GM18498 (cell line): Measurements from ENCODE around the gene ZXDA.
A peak's percentile ranks its signal among the peaks of the same experiment; 100 is the strongest.

Experiments
- ATAC-seq: cut with Tn5 transposase; IDR thresholded peaks from one replicate; pipeline ENCODE4 v1.9.1; 2021; ENCODE audit warnings: mild to moderate bottlenecking, moderate library complexity; ENCODE audit not compliant: unreplicated experiment

The ZXDA gene, protein sequence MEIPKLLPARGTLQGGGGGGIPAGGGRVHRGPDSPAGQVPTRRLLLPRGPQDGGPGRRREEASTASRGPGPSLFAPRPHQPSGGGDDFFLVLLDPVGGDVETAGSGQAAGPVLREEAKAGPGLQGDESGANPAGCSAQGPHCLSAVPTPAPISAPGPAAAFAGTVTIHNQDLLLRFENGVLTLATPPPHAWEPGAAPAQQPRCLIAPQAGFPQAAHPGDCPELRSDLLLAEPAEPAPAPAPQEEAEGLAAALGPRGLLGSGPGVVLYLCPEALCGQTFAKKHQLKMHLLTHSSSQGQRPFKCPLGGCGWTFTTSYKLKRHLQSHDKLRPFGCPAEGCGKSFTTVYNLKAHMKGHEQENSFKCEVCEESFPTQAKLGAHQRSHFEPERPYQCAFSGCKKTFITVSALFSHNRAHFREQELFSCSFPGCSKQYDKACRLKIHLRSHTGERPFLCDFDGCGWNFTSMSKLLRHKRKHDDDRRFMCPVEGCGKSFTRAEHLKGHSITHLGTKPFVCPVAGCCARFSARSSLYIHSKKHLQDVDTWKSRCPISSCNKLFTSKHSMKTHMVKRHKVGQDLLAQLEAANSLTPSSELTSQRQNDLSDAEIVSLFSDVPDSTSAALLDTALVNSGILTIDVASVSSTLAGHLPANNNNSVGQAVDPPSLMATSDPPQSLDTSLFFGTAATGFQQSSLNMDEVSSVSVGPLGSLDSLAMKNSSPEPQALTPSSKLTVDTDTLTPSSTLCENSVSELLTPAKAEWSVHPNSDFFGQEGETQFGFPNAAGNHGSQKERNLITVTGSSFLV

DNA sequence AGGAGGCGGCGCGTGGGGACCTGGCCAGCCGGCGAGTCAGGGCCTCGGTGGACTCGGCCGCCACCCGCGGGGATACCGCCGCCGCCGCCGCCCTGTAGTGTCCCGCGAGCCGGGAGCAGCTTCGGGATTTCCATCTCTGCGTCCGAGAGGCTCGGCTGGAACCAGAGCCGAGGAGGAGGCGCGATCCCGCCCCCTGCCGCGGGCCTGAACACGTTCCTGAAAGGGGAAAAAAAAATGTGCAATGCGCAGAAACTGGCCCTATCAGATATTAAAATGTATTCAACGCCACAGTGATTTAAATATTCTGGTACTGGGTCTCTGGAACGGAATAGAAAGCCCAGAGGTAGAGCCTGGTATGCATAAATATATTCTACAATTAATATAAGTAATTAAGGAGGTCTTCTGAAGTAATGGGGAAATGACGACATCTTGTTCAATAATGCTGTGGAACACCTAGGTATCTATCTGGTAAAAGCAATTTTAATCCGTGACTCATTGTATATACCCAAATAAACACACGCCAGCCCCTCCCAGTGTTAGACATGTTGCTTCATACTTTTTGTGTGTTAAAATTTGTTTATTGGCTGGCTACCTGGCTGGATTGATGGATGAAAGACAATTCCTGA is at the start of gene ZXDA:
Gene ZXDA (minus strand): TSS at position 172 of the 626 bp plus-strand sequence. CDS start 38 bp downstream, at position 134.
- ATAC-seq, result peak; percentile 75

DNA sequence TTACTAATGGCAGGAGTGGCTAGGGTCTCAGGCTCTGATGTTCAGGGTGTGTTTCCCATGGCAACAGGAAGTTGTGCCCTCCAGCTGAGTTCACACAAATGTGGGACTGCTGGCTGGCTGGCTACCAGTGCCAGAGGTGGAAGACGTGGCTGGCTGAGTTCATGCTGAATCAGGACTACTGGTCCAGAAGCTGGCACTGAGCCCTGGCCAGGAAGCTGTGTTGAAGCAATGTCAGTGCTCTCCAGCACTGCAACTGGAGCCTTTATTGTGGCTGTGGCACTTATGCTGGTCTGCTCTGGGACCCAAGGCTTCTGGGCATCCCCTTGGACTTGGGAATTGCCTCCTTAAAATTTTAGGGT is 42.0 kb upstream of the ZXDA start:
- ATAC-seq, result no peak

DNA sequence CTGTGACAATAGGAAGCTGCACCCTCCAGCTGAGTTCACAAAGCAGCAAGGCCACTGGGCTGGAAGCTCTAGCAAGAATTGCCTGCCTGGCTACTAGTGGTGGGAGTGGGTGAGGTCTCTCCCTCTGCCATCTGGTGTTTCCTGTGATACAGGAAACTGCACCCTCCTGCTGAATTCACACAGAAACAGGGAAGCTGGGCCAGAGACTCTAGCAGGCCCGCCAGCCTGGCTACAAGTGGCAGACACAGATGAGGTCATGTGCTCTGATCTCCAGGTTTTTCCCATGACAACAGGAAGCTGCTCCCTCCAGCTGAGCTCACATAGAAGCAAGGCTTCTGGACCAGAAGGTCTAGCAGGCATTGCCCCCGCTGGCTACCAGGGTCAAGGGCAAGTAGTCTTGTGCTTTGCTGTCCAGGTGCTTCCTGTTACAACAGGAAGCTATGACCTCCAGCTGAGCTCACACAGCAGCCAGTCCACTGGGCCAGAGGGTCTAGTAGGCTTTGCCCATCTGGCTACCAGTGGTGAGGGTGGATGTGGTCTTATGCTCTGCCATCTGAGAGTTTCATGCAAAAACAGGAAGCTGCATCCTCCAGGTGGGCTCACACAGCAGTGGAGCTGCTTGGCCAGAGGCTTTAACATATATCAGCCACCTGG is 41.5 kb upstream of the ZXDA start:
- no peak for ATAC-seq

DNA sequence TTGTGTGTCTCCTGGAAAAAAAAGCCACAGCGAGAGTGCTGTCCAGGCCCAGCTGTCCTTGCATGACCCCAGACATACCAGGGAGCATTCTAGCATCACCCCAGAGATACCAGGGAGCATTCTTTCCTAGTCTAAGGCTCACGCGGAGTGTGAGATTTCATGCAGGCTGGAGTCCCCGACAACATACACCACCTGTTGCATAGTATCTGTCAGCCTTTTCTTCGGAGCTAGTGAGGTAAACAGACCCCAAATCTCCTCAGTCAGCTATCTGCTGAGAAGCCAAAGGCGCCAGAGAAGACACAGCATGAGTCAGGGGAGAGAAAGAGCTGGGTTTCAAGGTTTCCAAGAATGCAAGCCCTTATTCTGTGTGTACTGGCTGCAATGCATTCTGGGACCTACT is 23.1 kb upstream of the ZXDA start:
- no peak for ATAC-seq

DNA sequence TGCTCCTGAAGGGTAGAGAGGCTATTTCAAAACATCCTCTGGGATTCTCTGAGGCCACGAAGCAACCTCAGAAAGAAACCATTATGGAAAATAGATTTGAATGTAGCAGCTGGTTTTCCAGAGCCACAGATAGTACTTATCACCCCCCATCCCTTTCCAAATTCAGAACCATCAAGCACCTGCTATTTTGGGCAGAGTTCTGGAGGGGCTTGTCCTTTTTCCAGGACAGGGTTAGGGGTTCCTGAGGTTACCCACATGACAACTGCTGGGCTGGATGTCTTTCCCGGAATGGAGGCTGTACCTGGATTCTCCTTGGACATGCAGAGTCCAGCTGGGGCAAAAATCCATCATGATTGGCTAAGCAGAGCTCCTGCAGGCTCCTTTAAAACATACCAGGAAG is 22.0 kb upstream of the ZXDA start:
- no peak for ATAC-seq

DNA sequence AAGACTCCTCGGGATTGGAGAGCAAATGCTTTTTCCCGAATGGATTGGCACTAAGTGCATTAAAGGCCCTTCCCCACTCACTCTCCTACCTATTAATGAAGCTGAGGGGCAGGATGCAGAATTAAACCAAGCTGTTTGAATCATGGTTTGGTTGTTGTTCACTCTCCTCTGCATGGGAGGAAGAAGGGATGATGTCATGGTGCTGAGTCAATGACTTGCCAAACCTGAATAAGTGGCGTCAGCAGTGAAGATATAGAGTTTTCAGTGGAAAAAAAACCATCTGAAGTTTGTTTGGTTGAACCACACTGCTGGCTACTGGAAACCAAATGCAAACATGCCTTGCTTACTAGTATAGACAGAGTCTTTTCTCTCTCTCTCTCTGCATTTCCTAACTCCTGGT is 19.8 kb upstream of the ZXDA start:
- no peak for ATAC-seq

DNA sequence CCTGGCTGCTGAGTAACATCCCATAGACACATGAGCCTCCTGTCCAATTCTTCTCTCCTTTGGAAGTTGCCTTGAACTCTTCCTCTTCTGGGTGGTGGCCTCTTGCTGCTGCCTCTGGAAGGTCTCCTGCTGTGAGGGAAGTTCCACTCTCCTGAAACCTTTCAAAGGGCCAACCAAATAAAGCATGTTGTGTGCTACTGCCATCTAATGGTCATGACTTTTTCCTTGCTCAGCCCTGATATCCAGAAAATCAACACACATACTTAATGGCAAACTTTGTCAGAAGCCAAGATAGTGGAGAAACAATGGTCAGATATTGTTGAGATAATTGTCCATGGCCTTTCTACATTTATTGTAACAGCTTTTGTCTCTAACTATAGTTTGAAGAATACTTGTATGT is 19.1 kb upstream of the ZXDA start:
- no peak for ATAC-seq

DNA sequence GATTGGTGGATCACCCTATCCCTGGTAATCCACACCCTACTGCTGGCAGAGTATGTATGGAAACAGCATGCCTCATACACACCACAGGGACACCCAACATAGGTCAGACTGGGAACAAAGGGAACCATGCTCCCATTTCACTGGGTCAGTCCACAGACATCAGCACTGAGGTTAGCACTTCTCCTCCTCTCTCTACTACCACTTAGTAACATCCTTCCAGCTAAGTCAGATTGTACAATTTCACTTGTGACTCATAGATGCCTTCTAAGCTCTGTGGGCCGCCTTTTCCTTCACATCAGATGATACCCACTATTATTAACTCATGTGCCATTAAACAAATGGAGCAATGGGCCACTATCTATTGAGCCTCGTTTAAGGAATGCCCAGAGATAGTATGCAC is 15.5 kb upstream of the ZXDA start:
- no peak for ATAC-seq

DNA sequence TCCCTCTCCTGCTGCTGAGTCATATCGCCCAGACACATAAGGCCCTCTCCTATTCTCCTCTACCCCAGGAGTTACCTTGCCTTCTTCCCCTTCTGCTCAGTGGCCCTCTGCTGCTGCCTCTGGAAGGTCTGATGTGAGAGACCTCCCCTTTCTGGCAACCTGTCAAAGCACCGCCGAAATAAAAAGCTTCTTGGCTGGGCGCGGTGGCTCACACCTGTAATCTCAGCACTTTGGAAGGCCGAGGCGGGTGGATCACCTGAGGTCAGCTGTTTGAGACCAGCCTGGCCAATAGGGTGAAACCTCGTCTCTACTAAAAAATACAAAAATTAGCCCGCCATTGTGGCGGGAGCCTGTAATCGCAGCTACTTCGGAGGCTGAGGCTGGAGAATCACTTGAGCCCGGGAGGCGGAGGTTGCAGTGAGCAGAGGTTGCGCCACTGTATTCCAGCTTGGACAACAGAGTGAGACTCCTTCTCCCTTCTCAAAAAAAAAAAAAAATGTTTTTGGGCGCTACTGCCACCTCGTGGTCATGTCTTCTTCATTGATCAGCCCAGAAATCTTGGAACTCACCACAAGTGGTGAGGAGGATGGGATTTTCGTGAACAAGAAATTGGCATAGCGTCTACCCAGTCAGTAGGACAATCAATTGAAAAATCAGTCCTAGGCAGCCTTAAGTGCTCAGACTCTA is 8.6 kb upstream of the ZXDA start:
- ATAC-seq, result no peak

DNA sequence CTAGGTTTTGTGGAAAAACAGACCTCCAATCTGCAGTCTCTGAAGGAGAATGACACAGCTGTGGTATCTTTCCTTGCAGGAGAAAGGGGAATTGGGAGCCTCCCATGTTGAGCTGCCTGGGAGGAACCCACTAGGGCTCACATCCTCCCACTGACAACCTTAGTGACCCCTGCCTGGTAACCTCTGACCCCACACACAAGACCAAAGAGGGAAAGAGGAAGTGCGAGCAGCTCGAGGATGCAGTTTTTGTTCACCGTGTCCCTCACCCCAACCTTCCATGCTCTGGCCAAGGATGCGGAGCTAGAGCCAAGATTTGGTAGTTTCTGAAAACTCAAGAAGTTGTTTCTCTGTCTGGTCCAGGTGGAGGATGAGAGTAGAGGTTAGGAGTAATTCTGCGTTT is 5.4 kb upstream of the ZXDA start:
- no peak for ATAC-seq

DNA sequence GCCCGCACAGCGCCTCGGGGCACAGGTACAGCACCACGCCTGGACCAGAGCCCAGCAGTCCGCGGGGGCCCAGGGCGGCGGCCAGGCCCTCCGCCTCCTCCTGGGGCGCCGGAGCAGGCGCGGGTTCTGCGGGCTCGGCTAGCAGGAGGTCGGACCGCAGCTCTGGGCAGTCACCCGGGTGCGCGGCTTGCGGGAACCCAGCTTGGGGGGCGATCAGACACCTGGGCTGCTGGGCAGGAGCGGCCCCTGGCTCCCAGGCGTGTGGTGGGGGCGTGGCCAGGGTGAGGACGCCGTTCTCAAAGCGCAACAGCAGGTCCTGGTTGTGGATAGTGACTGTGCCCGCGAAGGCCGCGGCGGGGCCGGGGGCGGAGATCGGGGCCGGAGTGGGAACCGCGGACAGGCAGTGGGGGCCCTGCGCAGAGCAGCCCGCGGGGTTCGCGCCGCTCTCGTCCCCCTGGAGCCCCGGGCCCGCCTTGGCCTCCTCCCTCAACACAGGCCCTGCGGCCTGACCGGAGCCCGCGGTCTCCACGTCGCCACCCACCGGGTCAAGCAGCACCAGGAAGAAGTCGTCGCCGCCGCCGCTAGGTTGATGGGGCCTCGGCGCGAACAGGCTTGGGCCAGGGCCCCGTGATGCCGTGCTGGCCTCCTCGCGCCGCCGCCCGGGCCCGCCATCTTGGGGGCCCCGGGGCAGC is 517 bp downstream of the ZXDA start:
- ATAC-seq, result peak; percentile 84

DNA sequence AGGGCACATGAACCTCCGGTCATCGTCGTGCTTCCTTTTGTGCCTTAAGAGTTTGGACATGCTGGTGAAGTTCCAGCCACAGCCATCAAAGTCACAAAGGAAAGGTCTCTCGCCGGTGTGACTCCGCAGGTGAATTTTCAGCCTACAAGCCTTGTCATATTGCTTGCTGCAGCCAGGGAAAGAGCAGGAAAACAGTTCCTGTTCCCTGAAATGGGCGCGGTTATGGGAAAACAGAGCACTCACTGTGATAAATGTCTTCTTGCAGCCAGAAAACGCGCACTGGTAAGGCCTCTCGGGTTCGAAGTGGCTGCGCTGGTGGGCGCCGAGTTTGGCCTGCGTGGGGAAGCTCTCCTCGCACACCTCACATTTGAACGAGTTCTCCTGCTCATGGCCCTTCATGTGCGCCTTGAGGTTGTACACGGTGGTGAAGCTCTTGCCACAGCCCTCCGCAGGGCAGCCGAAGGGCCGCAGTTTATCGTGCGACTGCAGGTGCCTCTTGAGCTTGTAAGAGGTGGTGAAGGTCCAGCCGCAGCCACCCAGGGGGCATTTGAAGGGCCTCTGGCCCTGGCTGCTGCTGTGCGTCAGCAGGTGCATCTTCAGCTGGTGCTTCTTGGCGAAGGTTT is 1.2 kb downstream of the ZXDA start:
- ATAC-seq, result peak; percentile 3

DNA sequence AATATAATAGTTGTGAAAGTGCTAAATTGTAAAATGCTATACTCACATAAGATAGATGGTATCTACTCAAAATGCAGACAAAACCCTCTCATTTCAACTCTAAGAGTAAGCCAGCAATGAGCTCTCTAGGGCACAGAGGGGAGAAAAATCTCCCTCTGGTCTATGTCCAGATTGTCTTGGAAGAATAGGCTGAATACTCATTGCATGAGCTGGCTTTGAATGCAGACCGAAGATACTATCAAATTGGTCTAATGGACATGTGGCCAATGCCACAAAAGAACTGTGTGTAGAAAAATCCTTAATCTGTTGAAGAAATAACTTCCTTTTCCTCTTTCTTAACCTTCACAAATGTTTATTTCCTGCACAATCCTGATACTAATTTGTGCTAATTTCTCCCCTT is 3.5 kb downstream of the ZXDA start:
- no peak for ATAC-seq

DNA sequence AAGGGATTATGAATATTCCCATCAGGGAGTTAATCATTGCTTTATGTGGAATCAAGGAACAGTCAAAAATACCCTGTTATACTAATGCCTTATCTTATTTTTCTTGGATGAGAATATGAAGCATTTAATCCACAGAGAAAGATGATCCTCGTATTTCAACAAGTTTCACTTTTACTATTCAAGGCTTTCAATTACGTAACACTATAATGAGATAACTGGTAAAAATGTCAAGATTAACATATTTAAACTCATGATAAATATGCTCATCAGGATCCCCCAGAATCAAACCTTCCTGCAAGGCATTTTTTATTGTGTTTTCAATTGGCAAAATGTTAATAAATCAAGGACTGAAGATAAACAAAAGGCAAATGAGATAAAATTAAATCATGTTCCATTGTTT is 5.1 kb downstream of the ZXDA start:
- no peak for ATAC-seq

DNA sequence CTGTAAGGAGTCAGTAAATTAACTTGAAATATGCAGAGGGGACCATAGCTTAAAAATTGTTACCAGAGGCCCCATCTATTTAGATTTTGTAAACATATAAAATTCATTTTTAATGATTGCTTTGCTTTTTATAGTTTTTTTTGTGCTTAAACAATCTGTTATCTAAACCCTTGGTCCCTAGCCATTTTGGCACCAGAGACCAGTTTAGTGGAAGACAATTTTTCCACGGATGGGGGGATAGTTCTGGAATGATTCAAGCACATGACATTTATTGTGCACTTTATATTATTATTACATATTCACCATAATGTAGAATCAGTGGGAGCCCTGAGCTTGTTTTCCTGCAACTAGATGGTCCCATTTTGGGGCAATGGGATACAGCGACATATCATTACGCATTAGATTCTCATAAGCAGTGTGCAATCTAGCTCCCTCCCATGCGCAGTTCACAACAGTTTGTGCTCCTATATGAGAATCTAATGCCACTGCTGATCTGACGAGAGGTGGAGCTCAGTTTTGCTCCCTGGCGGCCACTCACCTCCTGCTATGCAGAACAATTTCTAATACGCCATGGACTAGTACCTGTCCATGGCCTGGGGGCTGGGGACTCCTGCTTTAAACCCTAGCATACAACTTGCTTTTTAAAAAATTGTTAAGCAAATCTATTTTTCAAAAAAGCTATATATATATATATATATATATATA is 5.9 kb downstream of the ZXDA start:
- ATAC-seq, result no peak

DNA sequence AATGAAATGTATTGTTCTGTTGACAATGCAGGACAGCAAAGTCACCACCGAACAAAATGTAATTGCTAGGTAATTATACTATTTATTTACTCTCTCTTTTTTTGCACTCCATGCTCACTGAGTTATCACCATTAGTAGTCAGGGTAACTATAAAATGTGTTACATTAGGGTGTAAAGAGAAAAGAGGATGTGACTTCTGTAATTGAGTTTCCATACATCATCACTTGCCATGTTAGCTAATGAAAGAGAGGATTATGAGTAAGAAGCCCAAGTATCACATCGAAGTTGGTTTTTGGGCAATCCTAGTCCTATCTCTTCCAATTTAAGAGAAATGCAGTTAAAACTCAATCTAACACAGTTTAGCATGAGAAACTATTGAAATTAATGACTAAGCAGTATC is 7.6 kb downstream of the ZXDA start:
- ATAC-seq, result no peak

DNA sequence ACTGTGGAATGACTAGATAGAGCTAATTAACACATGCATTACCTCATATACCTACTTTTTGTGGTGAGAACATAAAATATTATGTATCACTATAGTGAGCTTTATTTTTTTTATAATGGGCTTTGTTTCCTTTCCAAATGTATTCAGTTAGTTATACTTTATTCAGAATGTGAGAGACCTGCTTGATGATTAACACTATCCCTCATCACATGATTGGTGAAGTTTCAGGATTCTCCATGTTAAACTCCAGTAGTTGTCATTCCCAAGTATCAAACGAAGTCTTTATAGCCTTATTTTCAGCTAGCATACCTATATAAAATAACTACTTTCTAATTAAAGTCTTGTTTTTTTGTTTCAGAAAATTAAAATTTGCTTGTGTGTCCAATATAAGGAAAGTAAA is 8.8 kb downstream of the ZXDA start:
- ATAC-seq, result no peak

DNA sequence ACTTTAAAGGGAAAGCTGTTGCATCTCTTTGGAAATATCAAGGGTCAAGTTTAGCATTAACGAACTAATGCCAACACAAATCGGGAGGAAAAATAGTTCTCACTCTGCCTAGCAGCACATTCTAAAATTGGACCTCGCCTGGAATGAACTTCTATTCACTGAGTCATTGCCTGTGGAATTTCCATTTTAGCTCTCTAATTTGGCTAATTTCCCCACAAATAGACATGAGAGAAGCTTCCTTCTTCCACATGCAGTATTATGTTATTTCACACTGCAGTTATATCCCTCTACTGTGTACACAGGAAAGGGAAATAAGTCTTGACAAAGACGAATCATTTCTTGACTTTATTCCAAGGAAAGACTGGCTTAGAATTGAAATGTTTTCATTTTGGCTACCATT is 9.3 kb downstream of the ZXDA start:
- ATAC-seq, result no peak

DNA sequence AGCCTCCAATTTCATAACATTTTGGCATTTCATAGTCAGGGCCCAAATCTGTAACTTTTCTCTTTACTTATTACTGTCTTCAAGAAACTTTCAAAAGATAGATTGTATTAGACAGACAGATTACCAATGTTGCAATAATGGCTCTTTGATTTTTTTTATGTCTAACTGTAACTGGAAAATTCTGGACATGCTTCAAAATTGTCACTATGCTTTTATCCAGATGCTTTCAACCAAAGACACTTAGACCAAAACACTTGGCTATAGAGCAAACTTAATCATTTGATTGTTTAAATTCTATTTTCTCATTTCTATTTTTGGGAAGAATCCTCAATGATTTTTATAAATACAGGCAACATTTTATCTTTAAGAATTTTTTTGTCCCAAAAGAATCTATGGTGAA is 10.4 kb downstream of the ZXDA start:
- ATAC-seq, result no peak
